HG02870 (cell line): ENCODE results near the gene GPC3.
"Not testable (repeated sequence)": the region's sequence is repeated elsewhere in the genome, so short reads cannot be mapped to it uniquely, and the experiment has no call there.

Experiments
- ATAC-seq: cut with Tn5 transposase; IDR thresholded peaks from one replicate; pipeline ENCODE4 v1.9.1; 2021; ENCODE audit warnings: mild to moderate bottlenecking, moderate library complexity; ENCODE audit not compliant: unreplicated experiment

Gene GPC3

DNA sequence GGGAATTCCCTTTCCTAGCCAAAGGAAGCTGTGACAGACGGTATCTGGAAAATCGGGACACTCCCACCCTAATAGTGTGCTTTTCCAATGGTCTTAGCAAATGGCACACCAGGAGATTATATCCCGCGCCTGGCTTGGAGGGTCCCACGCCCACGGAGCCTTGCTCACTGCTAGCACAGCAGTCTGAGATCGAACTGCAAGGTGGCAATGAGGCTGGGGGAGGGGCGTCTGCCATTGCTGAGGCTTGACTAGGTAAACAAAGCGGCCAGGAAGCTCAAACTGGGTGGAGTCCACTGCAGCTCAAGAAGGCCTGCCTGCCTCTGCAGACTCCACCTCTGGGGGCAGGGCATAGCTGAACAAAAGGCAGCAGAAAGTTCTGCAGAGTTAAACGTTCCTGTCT lies 364.0 kb downstream of the GPC3 start:
- not testable (repeated sequence) for ATAC-seq

DNA sequence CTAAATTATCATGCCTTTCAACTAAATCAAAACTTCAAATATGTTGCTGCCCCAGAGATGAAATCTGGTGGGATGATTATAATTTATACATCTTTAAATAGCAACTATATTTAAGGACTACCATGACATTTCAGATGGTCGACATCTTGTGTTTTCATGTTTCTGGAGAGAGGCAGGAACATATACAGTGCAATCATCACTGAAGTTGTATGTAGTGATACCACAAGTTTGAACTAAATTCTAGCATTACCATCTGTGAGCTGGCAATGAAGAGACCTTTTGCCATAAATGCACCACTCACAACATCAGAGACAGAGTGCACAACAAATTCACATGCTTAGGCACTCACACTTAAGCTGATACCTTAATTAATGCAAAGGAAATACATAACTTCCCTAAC lies 373.7 kb downstream of the GPC3 start:
- no peak for ATAC-seq

GRCh38 chrX:133610056-133610455 lies 375.3 kb downstream of the GPC3 start:
- ATAC-seq: no peak

- no peak for ATAC-seq
Observed at GRCh38 chrX:133609166-133609565, 376.2 kb downstream of the GPC3 start.

DNA sequence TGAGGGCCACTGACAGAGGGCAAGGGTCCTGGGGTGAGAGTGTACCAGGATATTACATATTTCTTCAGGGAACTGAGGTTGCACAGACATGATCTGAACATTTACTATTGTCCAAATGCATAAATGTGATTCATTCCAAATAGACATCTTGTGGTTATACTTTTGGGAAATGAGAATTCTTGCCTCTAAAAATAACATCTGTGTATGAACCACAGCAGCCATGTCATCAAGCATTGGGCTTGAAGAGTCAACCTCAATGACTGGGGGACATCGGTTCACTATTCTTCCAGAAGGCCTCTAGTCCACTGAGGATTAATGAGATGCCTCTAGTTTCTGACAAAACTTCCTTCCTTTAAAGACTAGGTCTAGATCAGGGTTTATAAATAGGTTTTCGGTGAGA lies 377.0 kb downstream of the GPC3 start:
- no peak for ATAC-seq

DNA sequence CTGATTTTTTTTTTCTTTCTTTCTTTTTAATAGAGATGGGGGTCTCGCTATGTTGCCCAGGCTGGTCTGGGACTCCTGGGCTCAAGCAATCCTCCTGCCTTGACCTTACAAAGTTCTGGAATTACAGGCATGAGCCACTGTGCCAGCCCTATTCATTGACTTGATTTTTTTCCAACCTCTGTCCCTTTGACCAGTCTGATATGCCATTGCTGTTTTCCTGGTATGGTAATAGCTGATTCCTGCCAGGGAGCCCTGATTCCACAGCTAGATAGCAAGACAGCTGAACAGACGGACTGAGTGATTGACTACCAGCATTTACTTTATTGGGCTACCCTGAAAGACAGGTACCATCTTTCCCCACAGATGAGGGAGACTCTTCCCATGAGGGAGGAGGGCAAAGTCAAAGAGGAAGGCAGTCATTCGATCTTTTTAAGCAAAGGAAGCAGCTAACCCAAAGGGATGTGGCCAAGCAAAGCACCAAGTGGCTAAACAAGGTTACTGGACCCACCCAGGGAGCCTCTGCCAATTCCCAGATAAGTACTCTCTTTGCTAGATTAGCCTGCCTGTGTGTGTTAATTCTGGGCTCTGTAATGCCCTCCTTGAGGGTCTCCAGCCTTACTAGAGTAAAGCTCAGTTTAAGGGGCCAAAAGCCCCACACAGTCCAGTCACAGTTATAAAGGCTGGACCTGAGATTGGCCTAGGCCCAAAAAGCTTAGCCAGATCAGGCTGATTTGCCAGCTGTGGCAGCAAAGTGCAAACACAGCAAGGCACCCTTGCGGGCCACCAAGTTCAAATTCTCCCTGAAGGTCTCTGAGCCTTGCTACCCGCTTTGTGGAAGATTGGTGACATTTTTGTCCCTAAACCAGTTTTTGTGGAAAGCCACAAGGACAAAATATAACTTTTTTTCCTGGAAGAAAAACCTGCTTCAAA lies 377.7 kb downstream of the GPC3 start:
- ATAC-seq: no peak

GRCh38 chrX:133606990-133607389 lies 378.4 kb downstream of the GPC3 start:
- ATAC-seq: no peak

DNA sequence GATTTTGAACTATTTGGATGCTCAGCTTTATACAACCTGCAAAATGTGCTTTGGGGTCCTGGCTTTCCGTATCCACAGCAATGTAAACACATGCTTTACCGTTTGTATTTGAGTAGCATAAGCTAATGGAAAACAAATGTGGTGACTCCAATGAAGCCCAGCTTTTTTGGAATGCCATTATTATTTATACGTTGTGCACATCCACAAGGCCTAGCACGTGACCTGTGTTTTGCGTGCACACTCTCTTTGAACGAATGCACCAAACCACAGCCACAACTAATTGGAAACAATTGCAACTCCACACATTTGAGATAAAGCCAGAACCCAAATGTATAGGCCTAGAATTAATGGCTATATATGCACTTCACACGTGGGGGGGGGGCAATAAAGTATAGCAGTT lies 380.6 kb downstream of the GPC3 start:
- no peak for ATAC-seq

DNA sequence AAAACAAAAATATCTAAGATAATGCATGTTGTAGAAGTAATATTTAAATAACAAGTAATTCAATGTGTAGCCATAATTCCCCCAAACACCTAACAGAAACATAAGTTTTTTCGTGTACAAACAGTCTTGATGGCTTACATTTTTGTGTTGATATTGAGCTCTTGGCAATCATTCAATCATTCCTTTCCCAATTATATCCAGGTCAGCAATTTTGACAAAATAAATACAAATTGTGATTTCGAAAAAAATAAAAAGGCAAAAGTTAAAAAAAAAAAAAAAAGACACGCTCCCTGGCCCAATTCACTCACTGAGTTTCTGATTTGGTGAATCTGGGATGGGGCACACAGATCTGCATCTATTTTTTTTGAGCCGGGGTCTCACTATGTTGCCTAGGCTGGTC lies 382.5 kb downstream of the GPC3 start:
- no peak for ATAC-seq

- ATAC-seq: no peak
Observed at GRCh38 chrX:133601116-133601515, 384.3 kb downstream of the GPC3 start.

GRCh38 chrX:133600536-133600935 lies 384.9 kb downstream of the GPC3 start:
- no peak for ATAC-seq

- ATAC-seq: no peak
Observed at GRCh38 chrX:133598601-133599335, 386.6 kb downstream of the GPC3 start.

GRCh38 chrX:133594156-133594555 lies 391.2 kb downstream of the GPC3 start:
- no peak for ATAC-seq

GRCh38 chrX:133593531-133593930 lies 391.9 kb downstream of the GPC3 start:
- ATAC-seq: no peak

DNA sequence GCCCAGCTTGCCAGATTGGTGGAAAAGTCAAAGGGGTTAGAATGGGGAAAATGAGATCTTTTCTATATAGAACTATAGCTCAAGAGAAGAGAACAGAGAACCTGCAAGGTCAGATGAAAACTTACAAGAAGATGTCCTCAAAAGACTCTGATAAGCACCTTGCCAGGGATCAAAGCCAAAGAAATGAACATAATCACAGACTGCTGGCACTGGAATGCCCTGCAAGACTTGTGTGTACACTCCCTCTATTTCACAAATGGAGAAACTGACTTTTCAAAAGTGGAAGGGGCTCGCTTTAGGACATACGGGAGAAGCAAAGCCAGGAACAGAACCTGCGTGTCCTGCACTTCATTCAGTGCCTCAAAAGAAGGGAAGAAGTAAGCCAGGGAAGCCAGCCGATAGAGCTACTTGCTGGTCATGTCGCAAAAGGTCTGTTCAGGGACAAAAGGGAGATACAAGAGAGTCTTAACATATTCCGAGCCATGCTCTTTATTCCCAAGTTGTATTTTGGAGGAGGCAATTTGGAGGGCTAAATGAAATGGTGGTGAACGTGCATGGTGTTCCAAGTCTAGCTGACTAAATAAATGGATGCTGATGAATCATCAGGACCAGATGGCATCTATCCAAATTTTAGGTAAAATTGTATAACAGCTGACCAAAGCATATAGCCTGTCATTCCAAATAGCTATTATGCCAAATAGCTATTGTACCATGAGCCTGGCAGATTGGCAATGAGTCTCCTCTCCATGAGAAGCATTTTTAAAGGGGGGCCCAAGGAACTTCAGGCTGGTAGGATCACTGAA lies 394.5 kb downstream of the GPC3 start:
- ATAC-seq: no peak

GRCh38 chrX:133588827-133589226 lies 396.6 kb downstream of the GPC3 start:
- ATAC-seq: no peak

- ATAC-seq: no peak
Observed at GRCh38 chrX:133587818-133588217, 397.6 kb downstream of the GPC3 start.

DNA sequence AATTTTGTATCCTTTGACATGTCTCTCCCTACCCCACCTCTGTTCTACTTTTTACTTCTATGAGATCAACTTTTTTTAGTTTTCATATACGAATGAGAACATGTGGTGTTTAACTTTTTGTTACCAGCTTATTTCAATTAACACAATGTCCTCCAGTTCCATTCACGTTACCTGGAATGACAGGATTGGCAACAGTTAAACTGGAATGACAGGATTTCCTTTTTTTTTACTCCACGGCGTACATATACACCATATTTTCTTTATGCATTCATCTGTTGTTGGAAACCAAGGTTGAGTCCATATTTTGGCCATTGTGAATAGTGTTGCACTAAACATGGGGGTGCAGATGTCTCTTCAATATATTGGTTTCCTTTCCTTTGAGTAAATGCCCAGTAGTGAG lies 398.3 kb downstream of the GPC3 start:
- no peak for ATAC-seq

DNA sequence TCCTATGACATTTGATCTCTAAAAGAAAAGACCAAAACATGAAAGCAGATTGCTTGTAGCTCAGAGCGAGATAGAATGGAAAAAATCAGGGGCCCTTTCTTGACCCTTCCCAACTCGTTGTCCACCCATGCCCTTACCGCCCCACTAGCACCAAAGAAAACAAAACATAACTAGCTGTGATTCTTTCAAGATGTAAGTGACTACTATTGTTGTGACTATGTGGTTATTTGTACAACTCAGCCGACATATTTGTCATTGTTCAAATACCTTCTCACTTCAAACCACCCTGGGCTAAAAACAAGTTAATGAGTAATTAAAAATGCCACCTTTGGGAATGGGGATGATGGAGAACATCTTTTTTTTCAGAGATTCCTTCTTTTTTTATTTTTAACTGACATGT lies 399.0 kb downstream of the GPC3 start:
- ATAC-seq: no peak

GRCh38 chrX:133583825-133584224 lies 401.6 kb downstream of the GPC3 start:
- no peak for ATAC-seq

GRCh38 chrX:133580625-133581024 lies 404.8 kb downstream of the GPC3 start:
- ATAC-seq: no peak
